Astrocyte (in vitro differentiated cells and primary cell): ENCODE data around the gene DGKI.

Experiments
- CTCF ChIP-seq: IDR thresholded peaks from 2 replicates; pipeline ENCODE4 v1.5.1; 2011; ENCODE audit warnings: low read depth, mild to moderate bottlenecking, inconsistent platforms, low read length, moderate library complexity; ENCODE audit not compliant: insufficient read depth
- EZH2 ChIP-seq: IDR thresholded peaks from 2 replicates; pipeline ENCODE4 v1.6.1; 2012; ENCODE audit warnings: mild to moderate bottlenecking, low read length, inconsistent platforms; ENCODE audit not compliant: insufficient read depth

DNA sequence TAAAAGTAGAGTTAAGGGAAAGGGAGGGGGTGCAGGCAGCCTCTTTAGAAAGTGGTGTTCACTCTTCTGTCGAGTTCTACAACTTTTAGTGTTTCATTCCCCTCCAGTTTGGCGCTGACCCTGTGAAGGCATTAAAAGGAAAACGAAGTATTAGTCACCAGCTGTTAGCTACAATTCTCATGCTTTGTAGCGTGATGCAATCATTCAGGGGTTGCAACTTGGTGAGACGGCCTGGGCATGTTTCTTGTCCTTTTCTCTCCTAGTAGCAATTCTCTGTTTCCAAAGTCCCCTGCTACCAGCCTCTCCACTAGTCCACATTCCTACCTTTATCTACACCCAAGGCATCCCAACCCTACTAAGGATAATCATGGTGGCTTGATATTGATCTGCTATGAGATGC lies 33.7 kb upstream of the DGKI start:
- TF ChIP-seq CTCF (no peak), EZH2 (no peak)
